A673 (cell line): ENCODE results near the gene IGFN1.

Experiments used
- EZH2 ChIP-seq: fragments of 200-600 bp; sonication (generic); IDR thresholded peaks from 2 replicates; pipeline ENCODE4 v1.6.1; 2017; ENCODE audit warnings: borderline replicate concordance, low read depth, mild to moderate bottlenecking, mixed read lengths, antibody characterized with exemption, low read length; ENCODE audit not compliant: poor library complexity, severe bottlenecking
- TF ChIP-seq, protein P1 (sequence below): fragments of 300-800, 200-600 bp; sonication (generic); conservative IDR thresholded peaks from 2 replicates; pipeline ENCODE4 v1.5.1; 2017; ENCODE audit warnings: low read depth, mild to moderate bottlenecking, antibody characterized with exemption, low read length, moderate library complexity, mixed read lengths

DNA sequence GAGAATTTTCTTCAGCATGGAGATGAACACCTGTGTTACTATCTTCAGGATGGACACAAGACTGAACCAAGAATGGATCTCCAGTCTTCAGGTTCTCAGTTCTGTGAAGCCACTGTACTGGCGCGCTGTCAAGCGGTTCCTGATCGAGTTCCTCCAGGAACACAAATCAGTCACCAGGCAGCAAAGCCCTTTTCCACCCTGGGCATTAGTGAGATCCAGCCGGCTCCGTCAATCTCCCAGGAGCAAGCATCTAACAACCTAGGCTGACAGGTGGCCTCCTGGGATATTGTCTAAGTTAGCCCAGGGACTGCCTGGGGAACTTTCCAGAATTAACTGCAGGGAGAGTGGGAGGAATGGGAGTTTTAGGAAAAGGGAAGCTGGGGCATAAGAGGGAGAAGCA, 9.7 kb upstream of the IGFN1 start:
- no peak for TF ChIP-seq EZH2
- TF ChIP-seq, protein P1, sequence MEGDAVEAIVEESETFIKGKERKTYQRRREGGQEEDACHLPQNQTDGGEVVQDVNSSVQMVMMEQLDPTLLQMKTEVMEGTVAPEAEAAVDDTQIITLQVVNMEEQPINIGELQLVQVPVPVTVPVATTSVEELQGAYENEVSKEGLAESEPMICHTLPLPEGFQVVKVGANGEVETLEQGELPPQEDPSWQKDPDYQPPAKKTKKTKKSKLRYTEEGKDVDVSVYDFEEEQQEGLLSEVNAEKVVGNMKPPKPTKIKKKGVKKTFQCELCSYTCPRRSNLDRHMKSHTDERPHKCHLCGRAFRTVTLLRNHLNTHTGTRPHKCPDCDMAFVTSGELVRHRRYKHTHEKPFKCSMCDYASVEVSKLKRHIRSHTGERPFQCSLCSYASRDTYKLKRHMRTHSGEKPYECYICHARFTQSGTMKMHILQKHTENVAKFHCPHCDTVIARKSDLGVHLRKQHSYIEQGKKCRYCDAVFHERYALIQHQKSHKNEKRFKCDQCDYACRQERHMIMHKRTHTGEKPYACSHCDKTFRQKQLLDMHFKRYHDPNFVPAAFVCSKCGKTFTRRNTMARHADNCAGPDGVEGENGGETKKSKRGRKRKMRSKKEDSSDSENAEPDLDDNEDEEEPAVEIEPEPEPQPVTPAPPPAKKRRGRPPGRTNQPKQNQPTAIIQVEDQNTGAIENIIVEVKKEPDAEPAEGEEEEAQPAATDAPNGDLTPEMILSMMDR, result no peak
